ENCODE data around the gene ADGRG3.

The ADGRG3 gene

DNA sequence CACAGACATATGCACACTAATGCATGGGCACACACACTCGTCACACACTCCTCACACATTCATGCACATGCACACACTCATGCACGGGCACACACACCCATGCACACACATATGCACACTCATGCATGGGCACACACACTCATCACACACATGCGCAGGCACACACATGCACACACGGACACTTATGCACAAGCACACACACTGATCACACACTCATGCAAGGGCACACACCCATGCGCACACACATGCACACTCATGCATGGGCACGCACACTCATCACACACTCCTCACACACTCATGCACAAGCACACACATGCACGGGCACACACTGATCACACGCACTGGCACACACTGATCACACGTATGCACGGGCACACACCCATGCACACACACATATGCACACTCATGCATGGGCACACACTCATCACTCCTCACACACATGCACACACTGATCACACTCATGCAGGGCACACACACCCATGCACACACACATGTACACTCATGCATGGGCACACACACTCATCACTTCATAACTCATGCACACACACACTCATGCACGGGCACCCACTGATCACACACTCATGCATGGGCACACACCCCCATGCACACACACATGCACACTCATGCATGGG is 23.6 kb upstream of the ADGRG3 start:
- peaks cover 42% of the 10 kb centered on the region for H3K4me1 Mint-ChIP-seq
- H3K27me3 Mint-ChIP-seq: no peaks in the 10 kb centered on the region
- ATAC-seq (replicated peaks; ENCODE audit: extremely low read depth, poor library complexity, severe bottlenecking) (no peak), DNase-seq (ENCODE audit: low spot score in 2 of 2) (no peak)
- no peak overlapping the region for H3K27ac Mint-ChIP-seq (ENCODE audit: low read depth)
- no peak overlapping the region for H3K4me3 Mint-ChIP-seq
- peaks cover 14% of the 10 kb centered on the region for H3K36me3 Mint-ChIP-seq (ENCODE audit: insufficient read depth)
- H3K9me3 Mint-ChIP-seq: no peaks in the 10 kb centered on the region

GRCh38 chr16:57645169-57645568 is 22.9 kb upstream of the ADGRG3 start:
- H3K36me3 Mint-ChIP-seq (ENCODE audit: insufficient read depth): peaks cover 14% of the 10 kb centered on the region
- H3K9me3 Mint-ChIP-seq: no peaks in the 10 kb centered on the region
- no peak overlapping the region for H3K27ac Mint-ChIP-seq (ENCODE audit: low read depth)
- DNase-seq (ENCODE audit: low spot score in 2 of 2) (no peak), ATAC-seq (replicated peaks; ENCODE audit: extremely low read depth, poor library complexity, severe bottlenecking) (no peak)
- H3K4me1 Mint-ChIP-seq: peaks cover 38% of the 10 kb centered on the region
- no peak overlapping the region for H3K4me3 Mint-ChIP-seq
- no peaks in the 10 kb centered on the region for H3K27me3 Mint-ChIP-seq

- no peak for DNase-seq (ENCODE audit: low spot score in 2 of 2)
- H3K4me3 Mint-ChIP-seq: no peak overlapping the region
- H3K4me1 Mint-ChIP-seq: peaks cover 37% of the 10 kb centered on the region
- H3K27ac Mint-ChIP-seq (ENCODE audit: low read depth): peak overlapping the region; percentile 76
- H3K9me3 Mint-ChIP-seq: no peaks in the 10 kb centered on the region
- ATAC-seq (replicated peaks; ENCODE audit: extremely low read depth, poor library complexity, severe bottlenecking): no peak
- no peaks in the 10 kb centered on the region for H3K27me3 Mint-ChIP-seq
- peaks cover 14% of the 10 kb centered on the region for H3K36me3 Mint-ChIP-seq (ENCODE audit: insufficient read depth)
Measured at GRCh38 chr16:57645691-57646387, 22.3 kb upstream of the ADGRG3 start.

DNA sequence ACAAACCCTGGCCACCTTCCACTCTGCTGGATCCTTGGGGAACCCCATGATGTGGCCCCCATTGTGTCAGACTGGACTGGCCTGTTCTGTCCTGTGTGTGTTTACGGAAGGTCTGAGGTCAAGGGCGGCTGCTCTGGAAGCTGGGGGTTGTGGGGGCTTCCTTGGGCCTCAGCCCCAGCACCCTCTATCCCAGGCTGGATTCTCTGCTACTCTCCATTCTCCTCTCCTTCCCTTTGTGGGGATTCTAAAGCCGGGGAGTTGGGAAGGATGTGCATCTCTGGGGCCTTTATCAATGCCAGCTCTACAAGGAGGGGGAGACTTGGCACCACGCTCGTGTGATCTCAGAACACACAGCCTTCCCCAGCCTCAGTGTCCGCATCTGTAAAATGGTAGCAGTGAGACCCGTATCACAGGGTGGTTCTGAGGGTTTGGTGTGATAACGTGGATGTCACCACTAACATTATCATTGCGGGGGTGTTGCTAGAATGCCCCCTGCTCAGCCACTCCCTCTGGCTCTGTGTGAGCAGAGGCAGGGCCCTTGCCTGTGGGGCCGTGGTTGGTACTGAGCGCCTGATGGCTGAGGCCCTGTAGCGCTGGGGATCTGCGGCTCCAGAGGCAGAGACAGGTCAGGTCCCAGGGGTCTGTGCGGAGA is 21.6 kb upstream of the ADGRG3 start:
- Mint-ChIP-seq H3K36me3 (ENCODE audit: insufficient read depth) (peaks cover 19% of the 10 kb centered on the region), H3K27me3 (no peaks in the 10 kb centered on the region), H3K4me1 (peaks cover 43% of the 10 kb centered on the region), H3K27ac (ENCODE audit: low read depth) (peak overlapping the region; percentile 76), H3K9me3 (no peaks in the 10 kb centered on the region), H3K4me3 (peak overlapping the region; percentile 80)
- DNase-seq (ENCODE audit: low spot score in 2 of 2): peak in 1 of 2 donors; percentile 33
- ATAC-seq (replicated peaks; ENCODE audit: extremely low read depth, poor library complexity, severe bottlenecking): peak; percentile 74

DNA sequence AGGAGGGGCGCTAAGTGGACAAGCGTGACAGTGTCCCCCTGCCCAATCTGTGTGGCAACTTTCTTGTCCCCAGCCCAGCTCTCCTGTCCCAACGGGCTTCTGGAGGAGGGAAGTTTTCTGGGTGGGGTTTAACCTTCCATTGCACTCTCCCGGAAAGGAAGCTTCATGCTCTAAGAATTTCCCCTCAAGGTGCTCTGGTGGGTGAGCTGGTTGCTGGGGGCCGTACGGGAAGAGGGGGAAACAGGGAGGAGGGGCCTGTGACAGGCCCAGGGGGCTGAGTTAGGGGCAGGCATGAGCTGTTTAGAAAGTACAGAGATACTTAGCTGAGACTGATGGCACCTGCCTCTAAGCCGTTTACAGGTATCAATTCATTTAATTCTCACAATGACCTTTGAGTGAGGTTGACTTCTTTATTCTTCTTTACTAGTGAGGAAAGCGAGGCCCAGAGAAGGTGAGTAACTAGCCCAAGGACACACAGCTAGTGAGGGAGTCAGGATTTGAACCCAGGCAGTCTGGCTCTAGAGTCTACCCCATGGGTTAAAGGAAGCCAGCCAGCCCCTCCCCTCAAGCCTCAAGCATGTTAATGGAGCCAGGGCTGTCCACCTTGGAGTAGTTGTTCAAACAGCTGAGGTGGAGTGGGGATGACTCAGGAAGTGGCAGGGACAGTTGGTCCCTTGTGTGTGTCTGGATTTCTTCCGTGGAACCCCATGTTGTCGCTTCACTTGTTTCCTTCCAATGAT is 20.8 kb upstream of the ADGRG3 start:
- ATAC-seq (replicated peaks; ENCODE audit: extremely low read depth, poor library complexity, severe bottlenecking) (no peak), DNase-seq (ENCODE audit: low spot score in 2 of 2) (no peak)
- Mint-ChIP-seq H3K27me3 (no peaks in the 10 kb centered on the region), H3K4me3 (peak overlapping the region; percentile 80), H3K4me1 (peaks cover 51% of the 10 kb centered on the region), H3K27ac (ENCODE audit: low read depth) (peak overlapping the region; percentile 76), H3K9me3 (no peaks in the 10 kb centered on the region), H3K36me3 (ENCODE audit: insufficient read depth) (peaks cover 24% of the 10 kb centered on the region)

GRCh38 chr16:57648125-57648524 is 20.0 kb upstream of the ADGRG3 start:
- Mint-ChIP-seq H3K27ac (ENCODE audit: low read depth) (peak overlapping the region; percentile 76), H3K4me3 (peak overlapping the region; percentile 80), H3K36me3 (ENCODE audit: insufficient read depth) (peaks cover 23% of the 10 kb centered on the region), H3K27me3 (no peaks in the 10 kb centered on the region), H3K4me1 (peaks cover 52% of the 10 kb centered on the region), H3K9me3 (no peaks in the 10 kb centered on the region)
- no peak for DNase-seq (ENCODE audit: low spot score in 2 of 2)
- no peak for ATAC-seq (replicated peaks; ENCODE audit: extremely low read depth, poor library complexity, severe bottlenecking)

DNA sequence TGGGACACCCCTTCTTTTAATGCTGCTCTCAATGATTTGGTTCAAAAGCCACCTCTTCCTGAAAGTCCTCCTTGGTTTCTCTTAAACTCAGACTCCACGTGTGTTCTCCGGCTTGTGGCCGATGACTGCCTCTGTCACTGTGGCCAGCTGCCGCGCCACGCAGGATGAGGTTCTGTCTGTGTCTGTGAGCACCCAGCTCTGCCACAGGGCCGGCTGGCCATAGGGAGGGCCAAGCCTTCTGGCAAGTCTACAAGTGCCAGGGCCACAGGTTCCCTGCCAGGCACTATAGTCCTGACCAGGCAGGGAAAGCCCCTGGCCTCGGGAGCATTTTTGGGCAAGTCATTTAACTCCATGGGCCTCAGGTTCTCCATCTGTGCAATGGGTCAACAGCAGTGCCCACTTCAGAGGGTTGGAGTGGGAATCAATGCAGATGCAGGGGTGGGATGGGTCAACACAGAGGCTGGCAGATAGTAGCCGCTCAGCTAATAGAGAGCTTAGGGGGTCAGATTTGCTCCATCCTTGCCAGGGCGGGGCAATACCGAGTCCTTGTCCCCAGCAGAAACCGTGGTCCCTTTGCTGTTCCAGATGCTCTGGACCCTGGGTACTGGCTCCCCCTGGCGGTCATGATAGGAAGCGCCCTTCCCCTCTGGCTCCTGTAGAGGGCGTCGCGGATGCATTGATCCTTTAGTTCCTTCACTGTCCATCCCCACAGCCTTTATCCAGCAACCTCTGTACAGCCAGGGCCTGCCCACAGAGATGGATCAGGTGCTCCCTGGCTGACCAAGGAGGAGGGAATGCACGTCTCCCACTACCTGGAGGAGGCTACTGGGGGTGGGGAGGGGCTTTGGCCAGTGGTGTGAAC is 19.3 kb upstream of the ADGRG3 start:
- H3K9me3 Mint-ChIP-seq: no peaks in the 10 kb centered on the region
- H3K4me1 Mint-ChIP-seq: peaks cover 52% of the 10 kb centered on the region
- peak; percentile 80 to 93 for DNase-seq (ENCODE audit: low spot score in 2 of 2)
- ATAC-seq (replicated peaks; ENCODE audit: extremely low read depth, poor library complexity, severe bottlenecking): peak; percentile 46
- peak overlapping the region; percentile 80 for H3K4me3 Mint-ChIP-seq
- peaks cover 24% of the 10 kb centered on the region for H3K36me3 Mint-ChIP-seq (ENCODE audit: insufficient read depth)
- peak overlapping the region; percentile 76 for H3K27ac Mint-ChIP-seq (ENCODE audit: low read depth)
- no peaks in the 10 kb centered on the region for H3K27me3 Mint-ChIP-seq

DNA sequence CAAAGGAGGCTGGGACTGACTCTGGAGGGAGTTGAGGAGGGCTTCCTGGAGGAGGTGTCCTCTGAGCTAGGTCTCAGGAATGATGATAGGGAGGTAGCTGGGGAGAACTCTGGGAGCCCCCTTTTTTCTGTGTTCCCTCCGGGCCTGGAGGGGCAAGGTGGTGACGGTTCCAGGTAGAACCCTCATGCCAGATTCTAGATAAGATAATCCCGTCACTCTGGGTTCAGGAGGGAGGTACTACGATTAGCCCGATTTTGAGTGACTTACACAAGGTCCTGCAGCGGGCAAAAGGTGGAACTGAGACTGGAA is 18.7 kb upstream of the ADGRG3 start:
- H3K27me3 Mint-ChIP-seq: no peaks in the 10 kb centered on the region
- DNase-seq (ENCODE audit: low spot score in 2 of 2) (no peak), ATAC-seq (replicated peaks; ENCODE audit: extremely low read depth, poor library complexity, severe bottlenecking) (no peak)
- peaks cover 52% of the 10 kb centered on the region for H3K4me1 Mint-ChIP-seq
- peak overlapping the region; percentile 80 for H3K4me3 Mint-ChIP-seq
- H3K27ac Mint-ChIP-seq (ENCODE audit: low read depth): peak overlapping the region; percentile 76
- H3K9me3 Mint-ChIP-seq: no peaks in the 10 kb centered on the region
- H3K36me3 Mint-ChIP-seq (ENCODE audit: insufficient read depth): peaks cover 24% of the 10 kb centered on the region

GRCh38 chr16:57649846-57650245 is 18.3 kb upstream of the ADGRG3 start:
- H3K4me3 Mint-ChIP-seq: no peak overlapping the region
- H3K27ac Mint-ChIP-seq (ENCODE audit: low read depth): no peak overlapping the region
- DNase-seq (ENCODE audit: low spot score in 2 of 2) (no peak), ATAC-seq (replicated peaks; ENCODE audit: extremely low read depth, poor library complexity, severe bottlenecking) (no peak)
- peaks cover 52% of the 10 kb centered on the region for H3K4me1 Mint-ChIP-seq
- H3K36me3 Mint-ChIP-seq (ENCODE audit: insufficient read depth): peaks cover 24% of the 10 kb centered on the region
- H3K27me3 Mint-ChIP-seq: no peaks in the 10 kb centered on the region
- no peaks in the 10 kb centered on the region for H3K9me3 Mint-ChIP-seq

- Mint-ChIP-seq H3K4me1 (peaks cover 58% of the 10 kb centered on the region), H3K27me3 (no peaks in the 10 kb centered on the region)
Measured at GRCh38 chr16:57651344-57652333, 16.5 kb upstream of the ADGRG3 start.

More at GRCh38 chr16:57651344-57652333, 16.5 kb upstream of the ADGRG3 start:
- no peak for DNase-seq (ENCODE audit: low spot score in 2 of 2)
- Mint-ChIP-seq H3K9me3 (no peaks in the 10 kb centered on the region), H3K27ac (ENCODE audit: low read depth) (peak overlapping the region; percentile 84), H3K4me3 (peak overlapping the region; percentile 41), H3K36me3 (ENCODE audit: insufficient read depth) (peaks cover 28% of the 10 kb centered on the region)
- ATAC-seq (replicated peaks; ENCODE audit: extremely low read depth, poor library complexity, severe bottlenecking): no peak
